Activated CD8-positive, alpha-beta memory T cell treated with anti-CD3 and anti-CD28 coated beads, Interleukin-2, amount 50 U/mL, for 24 hours (primary cell): Measurements from ENCODE around the gene MRPL21.
A peak's percentile ranks its signal among the peaks of the same experiment; 100 is the strongest.

Experiments
- DNase-seq: peaks from one replicate; pipeline ENCODE4 v3.0.0-alpha.2; 2020; ENCODE audit errors: extremely low read depth

The MRPL21 gene

GRCh38 chr11:68903288-68904247 lies at the start of gene MRPL21, which contains the start of gene IGHMBP2:
TSS of gene MRPL21 (minus strand) at chr11:68903832. CDS start at chr11:68903810, 22 bp downstream.
TSS of gene IGHMBP2 (plus strand) at chr11:68903891. CDS start at chr11:68903953, 62 bp downstream.
- DNase-seq: peak; percentile 69

- no peak for DNase-seq
Measured at GRCh38 chr11:68950762-68951161, 47.1 kb upstream of the MRPL21 start.

- DNase-seq: no peak
Measured at GRCh38 chr11:68950270-68950669, 46.6 kb upstream of the MRPL21 start.

GRCh38 chr11:68948935-68949334 lies 45.3 kb upstream of the MRPL21 start:
- DNase-seq: no peak

GRCh38 chr11:68948496-68948895 lies 44.9 kb upstream of the MRPL21 start:
- DNase-seq: no peak

- DNase-seq: no peak
Measured at GRCh38 chr11:68947151-68947550, 43.5 kb upstream of the MRPL21 start.

GRCh38 chr11:68946416-68947090 lies 42.9 kb upstream of the MRPL21 start:
- no peak for DNase-seq

- no peak for DNase-seq
Measured at GRCh38 chr11:68942751-68943271, 39.2 kb upstream of the MRPL21 start.

GRCh38 chr11:68942095-68942620 lies 38.5 kb upstream of the MRPL21 start:
- no peak for DNase-seq

- DNase-seq: no peak
Measured at GRCh38 chr11:68941324-68942094, 37.9 kb upstream of the MRPL21 start.

- no peak for DNase-seq
Measured at GRCh38 chr11:68940651-68941323, 37.2 kb upstream of the MRPL21 start.

- no peak for DNase-seq
Measured at GRCh38 chr11:68939583-68940555, 36.2 kb upstream of the MRPL21 start.

GRCh38 chr11:68938816-68939582 lies 35.4 kb upstream of the MRPL21 start:
- no peak for DNase-seq

GRCh38 chr11:68938088-68938487 lies 34.5 kb upstream of the MRPL21 start:
- DNase-seq: no peak

GRCh38 chr11:68936676-68937620 lies 33.3 kb upstream of the MRPL21 start:
- no peak for DNase-seq

GRCh38 chr11:68936358-68936636 lies 32.7 kb upstream of the MRPL21 start:
- no peak for DNase-seq

- DNase-seq: no peak
Measured at GRCh38 chr11:68935516-68936357, 32.1 kb upstream of the MRPL21 start.
